ENCODE measurements around the gene GPRC6A. TPM values are rescaled to one million over a fixed set of nuclear protein-coding genes. Genes with fewer than 3 reads are reported as not detected.
"Not testable (repeated sequence)": the region's sequence is repeated elsewhere in the genome, so short reads cannot be mapped to it uniquely, and the experiment has no call there.

GPRC6A gene, protein sequence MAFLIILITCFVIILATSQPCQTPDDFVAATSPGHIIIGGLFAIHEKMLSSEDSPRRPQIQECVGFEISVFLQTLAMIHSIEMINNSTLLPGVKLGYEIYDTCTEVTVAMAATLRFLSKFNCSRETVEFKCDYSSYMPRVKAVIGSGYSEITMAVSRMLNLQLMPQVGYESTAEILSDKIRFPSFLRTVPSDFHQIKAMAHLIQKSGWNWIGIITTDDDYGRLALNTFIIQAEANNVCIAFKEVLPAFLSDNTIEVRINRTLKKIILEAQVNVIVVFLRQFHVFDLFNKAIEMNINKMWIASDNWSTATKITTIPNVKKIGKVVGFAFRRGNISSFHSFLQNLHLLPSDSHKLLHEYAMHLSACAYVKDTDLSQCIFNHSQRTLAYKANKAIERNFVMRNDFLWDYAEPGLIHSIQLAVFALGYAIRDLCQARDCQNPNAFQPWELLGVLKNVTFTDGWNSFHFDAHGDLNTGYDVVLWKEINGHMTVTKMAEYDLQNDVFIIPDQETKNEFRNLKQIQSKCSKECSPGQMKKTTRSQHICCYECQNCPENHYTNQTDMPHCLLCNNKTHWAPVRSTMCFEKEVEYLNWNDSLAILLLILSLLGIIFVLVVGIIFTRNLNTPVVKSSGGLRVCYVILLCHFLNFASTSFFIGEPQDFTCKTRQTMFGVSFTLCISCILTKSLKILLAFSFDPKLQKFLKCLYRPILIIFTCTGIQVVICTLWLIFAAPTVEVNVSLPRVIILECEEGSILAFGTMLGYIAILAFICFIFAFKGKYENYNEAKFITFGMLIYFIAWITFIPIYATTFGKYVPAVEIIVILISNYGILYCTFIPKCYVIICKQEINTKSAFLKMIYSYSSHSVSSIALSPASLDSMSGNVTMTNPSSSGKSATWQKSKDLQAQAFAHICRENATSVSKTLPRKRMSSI
- polyA plus RNA-seq, result not detected

DNA sequence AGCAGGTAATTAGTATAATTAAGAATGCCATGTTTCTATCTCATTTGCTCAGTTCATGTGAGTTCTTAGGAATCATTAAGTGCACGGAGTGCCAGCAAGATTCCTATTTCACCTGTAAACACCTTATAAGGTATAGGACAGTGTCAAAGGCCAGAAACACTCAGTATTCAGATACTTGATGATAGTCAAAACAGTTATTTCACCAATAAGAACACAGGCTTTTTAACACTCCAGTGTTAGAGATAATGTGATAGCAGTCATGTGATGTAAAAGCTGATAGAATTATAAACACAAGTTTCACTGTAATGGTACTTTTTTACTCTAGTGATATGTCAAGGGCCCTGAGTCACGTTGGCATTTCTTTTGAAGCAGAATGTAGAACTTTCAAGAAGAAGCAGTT is at the start of gene GPRC6A:
Gene GPRC6A (minus strand): TSS at position 101 of the 400 bp plus-strand sequence. CDS start 70 bp downstream, at position 31.
- Mint-ChIP-seq H3K27me3 (no peaks in the 10 kb centered on the region), H3K4me3 (no peak within 1 kb of the TSS), H3K27ac (no peak within 1 kb of the TSS), H3K36me3 (no peaks in the 10 kb centered on the region), H3K4me1 (no peaks in the 10 kb centered on the region), H3K9me3 (peaks cover under 1 to 2% (median under 1%) of the 10 kb centered on the region in 3 donors)

DNA sequence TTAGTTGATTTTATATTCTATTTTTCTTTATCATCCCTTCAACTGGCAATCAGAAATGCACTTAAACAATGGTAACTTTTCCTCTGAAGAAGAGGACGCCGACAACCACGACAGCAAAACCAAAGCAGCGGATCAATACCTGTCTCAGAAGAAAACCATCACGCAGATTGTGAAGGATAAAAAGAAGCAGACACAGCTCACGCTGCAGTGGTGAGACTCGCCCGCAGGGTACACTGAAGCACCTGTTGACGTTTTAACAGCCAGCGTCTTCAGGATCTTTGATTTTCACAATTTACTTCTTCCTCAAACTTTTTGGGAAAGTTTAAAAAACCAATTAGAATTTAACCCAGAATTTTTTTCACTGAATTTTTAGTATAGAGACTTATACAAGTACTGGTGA is 48.9 kb upstream of the GPRC6A start:
- H3K9me3 Mint-ChIP-seq, result peaks cover 3 to 4% (median 3%) of the 10 kb centered on the region in 3 donors
- H3K36me3 Mint-ChIP-seq, result no peaks in the 10 kb centered on the region
- peaks cover 29% of the 10 kb centered on the region for H3K27me3 Mint-ChIP-seq
- H3K4me1 Mint-ChIP-seq, result peaks cover 8 to 13% (median 10%) of the 10 kb centered on the region in 3 donors
- no peak overlapping the region for H3K27ac Mint-ChIP-seq
- peak overlapping the region in 2 of 4 donors; percentile 21 to 51 for H3K4me3 Mint-ChIP-seq

DNA sequence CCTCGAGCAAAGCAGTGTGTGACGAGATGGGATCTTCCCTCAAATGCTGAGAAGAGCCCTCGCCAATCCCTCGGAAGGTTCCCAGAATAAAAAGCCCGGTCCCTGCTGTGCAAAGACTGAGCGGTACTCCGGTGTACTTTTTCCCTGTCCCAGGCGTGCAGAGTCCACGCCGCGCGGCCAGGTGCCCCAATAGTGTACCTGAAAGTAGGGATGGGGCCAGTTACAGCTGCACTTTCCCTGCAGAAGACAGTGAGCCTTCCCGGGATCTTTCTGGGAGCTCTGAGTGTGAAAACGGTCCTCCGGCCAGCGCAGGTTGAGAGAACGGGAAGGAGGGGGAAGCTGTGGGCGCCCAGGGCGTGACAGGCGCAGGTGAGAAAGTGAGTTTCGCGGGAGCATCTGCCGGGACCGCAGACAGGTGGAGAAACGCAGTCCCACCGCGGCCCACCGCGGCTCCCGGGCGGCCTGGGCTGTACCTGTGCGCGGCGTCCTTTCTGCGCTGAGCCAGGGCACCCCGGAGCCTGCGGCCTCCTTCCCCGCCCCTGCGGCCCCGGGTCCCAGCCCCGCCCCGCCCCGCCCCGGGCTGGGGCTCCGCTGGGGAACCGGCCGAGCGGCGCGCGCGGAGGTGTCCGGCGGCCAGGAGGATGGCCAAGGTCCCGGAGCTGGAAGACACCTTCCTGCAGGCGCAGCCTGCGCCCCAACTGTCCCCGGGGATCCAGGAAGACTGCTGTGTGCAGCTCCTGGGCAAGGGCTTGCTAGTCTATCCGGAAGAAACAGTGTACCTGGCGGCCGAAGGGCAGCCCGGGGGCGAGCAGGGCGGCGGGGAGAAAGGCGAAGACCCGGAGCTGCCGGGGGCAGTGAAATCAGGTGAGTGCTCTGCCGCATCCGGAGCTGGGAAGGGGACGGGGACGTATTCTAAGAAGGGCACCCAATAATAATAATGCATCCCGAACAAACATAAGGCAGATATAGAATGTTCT is 48.0 kb upstream of the GPRC6A start, which contains the start of gene RFX6:
Gene RFX6 (plus strand): TSS at position 608 of the 977 bp plus-strand sequence. CDS start 34 bp downstream, at position 642.
- no peak within 1 kb of the TSS for H3K27ac Mint-ChIP-seq
- peaks cover 3 to 5% (median 3%) of the 10 kb centered on the region in 3 donors for H3K9me3 Mint-ChIP-seq
- H3K27me3 Mint-ChIP-seq, result peaks cover 29% of the 10 kb centered on the region
- H3K36me3 Mint-ChIP-seq, result no peaks in the 10 kb centered on the region
- H3K4me1 Mint-ChIP-seq, result peaks cover 8 to 13% (median 10%) of the 10 kb centered on the region in 3 donors
- peak within 1 kb of the TSS in 3 of 4 donors; percentile 21 to 83 (median 81) for H3K4me3 Mint-ChIP-seq

DNA sequence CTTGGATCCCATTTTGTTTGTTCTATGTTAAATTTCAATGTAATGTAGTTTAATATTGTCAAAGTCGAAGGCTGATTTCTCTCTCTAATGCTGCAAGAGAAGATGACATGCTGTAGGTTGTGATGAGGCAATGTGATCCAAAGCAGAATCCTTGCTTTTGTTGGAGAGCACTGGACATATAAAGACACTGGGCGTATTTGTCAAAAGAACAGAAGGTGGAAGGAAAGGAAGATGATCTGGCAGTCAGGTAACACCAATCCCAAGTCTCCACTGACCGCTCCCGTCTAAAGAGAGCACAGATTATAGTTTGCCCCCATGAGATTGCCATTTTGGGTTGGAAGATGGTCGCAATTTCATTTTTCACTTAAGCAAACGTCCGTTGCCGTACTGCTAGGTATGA is 47.2 kb upstream of the GPRC6A start:
- Mint-ChIP-seq H3K4me1 (peaks cover 8 to 13% (median 10%) of the 10 kb centered on the region in 3 donors), H3K27ac (no peak overlapping the region), H3K36me3 (no peaks in the 10 kb centered on the region), H3K27me3 (peaks cover 29% of the 10 kb centered on the region), H3K9me3 (peaks cover 3 to 5% (median 5%) of the 10 kb centered on the region in 3 donors), H3K4me3 (peak overlapping the region in 2 of 4 donors; percentile 19 to 83)

DNA sequence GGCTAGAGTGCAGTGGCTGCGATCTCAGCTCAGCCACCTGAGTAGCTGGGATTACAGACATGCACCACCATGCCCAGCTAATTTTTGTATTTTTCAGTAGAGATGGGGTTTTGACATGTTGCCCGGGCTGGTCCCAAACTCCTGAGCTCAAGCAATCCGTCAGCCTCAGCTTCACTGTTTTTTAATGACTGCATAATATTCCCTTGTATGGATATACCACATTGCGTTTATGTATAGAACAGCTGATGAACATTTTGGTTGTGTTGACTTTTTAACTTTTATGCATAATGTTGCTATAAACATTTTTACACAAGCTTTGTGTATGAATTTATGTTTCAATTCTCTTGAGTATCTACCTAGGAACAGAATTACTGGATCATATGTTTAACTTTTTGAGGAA is 43.9 kb upstream of the GPRC6A start:
- Mint-ChIP-seq H3K36me3 (peaks cover 2% of the 10 kb centered on the region), H3K9me3 (peaks cover 7 to 10% (median 10%) of the 10 kb centered on the region in 3 donors), H3K27ac (no peak overlapping the region), H3K27me3 (peaks cover 28% of the 10 kb centered on the region), H3K4me3 (no peak overlapping the region), H3K4me1 (peaks cover 8 to 13% (median 8%) of the 10 kb centered on the region in 3 donors)

DNA sequence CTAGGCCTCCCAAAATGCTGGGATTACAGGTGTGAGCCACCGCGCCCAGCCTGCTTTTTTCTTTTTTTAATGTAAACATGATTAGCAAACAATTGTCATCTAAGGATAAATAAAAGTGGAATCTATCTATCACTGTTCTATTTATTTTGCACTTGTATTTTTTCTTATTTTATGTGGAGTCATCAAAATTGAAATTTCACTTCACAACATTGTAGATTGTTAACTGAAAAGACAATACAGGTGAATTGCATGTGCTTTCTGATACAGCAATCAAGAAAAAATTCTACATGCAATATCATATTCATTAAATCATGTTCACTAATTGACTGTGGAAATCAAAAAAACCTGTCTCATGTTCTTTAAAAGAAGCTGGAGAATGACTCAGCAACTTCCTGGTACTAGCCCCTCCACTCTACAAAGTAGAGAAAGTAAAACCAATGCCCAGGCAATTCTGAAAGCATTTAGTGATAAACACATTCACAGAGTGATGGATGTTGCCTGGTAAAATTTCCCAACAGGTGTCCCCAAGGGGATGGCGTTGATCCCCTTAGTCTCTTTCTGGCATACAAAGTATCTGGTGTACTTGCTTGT is 37.5 kb upstream of the GPRC6A start:
- Mint-ChIP-seq H3K36me3 (peaks cover 4% of the 10 kb centered on the region), H3K4me3 (no peak overlapping the region), H3K4me1 (no peaks in the 10 kb centered on the region), H3K9me3 (peaks cover 2 to 7% (median 5%) of the 10 kb centered on the region in 3 donors), H3K27ac (no peak overlapping the region), H3K27me3 (peaks cover 2% of the 10 kb centered on the region)

DNA sequence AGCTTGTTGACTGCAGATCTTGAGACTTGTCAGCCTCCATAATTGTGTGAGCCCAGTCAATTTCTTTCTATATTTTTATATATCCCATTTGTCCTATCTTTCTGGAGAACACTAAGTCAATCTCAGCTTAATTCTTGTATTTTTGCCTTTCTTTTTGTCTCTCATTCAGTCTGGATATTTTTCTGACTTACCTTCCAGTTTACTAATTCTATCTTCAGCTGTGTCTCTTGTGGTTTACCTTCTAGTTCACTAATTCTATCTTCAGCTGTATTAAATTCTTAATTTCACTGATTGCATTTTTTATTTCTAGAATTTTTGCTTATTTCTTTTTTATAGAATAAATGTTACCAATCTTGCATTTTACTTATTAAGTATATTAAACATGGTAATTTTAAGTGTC is 30.4 kb upstream of the GPRC6A start:
- Mint-ChIP-seq H3K27me3 (no peaks in the 10 kb centered on the region), H3K4me1 (no peaks in the 10 kb centered on the region), H3K4me3 (no peak overlapping the region), H3K9me3 (peaks cover 7 to 21% (median 16%) of the 10 kb centered on the region in 3 donors), H3K36me3 (no peaks in the 10 kb centered on the region), H3K27ac (no peak overlapping the region)

DNA sequence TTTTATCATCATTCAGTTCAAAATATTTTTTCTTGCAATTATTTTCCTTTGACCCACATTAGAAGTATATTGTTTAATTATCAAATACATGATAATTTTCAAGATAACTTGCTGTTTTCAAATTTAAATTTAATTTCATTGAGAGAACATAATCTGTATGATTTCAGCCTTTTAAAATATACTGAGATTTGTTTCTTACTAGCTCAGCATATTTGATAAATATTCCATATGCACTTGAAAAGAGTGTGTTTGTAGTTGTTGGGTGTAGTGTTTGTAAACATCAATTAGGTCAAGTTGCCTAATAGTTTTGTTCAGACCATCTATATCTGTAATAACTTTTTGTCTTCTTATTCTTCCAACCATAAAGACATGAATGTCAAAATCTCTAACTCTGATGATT is 29.2 kb upstream of the GPRC6A start:
- no peaks in the 10 kb centered on the region for H3K27me3 Mint-ChIP-seq
- no peak overlapping the region for H3K4me3 Mint-ChIP-seq
- H3K9me3 Mint-ChIP-seq, result peaks cover 7 to 21% (median 18%) of the 10 kb centered on the region in 3 donors
- H3K27ac Mint-ChIP-seq, result no peak overlapping the region
- no peaks in the 10 kb centered on the region for H3K36me3 Mint-ChIP-seq
- no peaks in the 10 kb centered on the region for H3K4me1 Mint-ChIP-seq

DNA sequence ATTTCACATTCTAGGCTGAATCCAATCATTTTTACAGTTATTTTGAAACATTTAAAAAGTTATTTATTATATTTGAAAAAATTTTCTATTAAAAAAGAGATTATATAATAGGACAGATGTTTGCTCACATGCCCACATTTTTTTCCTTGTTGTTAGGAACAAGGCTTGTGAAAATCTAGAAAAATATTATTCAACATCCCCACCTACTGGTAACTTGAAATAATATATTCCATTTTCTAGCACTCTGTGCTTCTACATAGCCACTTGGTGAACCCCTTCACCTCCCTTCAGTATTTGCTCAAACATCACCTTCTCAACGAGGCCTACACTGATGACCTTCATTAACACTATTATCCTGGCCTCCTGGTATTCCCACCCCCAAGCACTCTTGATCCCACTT is 18.3 kb upstream of the GPRC6A start:
- H3K36me3 Mint-ChIP-seq, result no peaks in the 10 kb centered on the region
- H3K9me3 Mint-ChIP-seq, result peaks cover 0 to 4% (median 0%) of the 10 kb centered on the region in 3 donors
- no peak overlapping the region for H3K4me3 Mint-ChIP-seq
- peaks cover 6% of the 10 kb centered on the region for H3K27me3 Mint-ChIP-seq
- no peaks in the 10 kb centered on the region for H3K4me1 Mint-ChIP-seq
- no peak overlapping the region for H3K27ac Mint-ChIP-seq

DNA sequence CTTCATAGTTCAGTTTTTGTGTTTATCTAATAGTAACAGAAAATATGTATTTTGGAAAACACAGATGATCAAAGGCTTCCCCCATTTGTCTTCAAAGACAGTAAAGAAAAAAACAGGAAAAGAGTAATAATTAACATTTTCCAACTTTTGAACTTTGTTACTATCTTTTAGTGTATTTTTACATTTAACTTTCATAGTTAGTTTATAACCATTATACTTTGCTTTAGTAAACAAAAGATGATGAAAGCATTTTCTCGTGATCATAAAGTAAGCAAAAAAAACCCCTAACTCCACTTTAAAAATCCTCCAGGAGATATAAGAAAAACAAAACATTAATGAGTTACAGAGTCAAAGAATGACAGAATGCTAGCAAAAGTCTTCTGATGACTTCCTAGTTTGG is 13.6 kb upstream of the GPRC6A start:
- no peak overlapping the region for H3K27ac Mint-ChIP-seq
- no peaks in the 10 kb centered on the region for H3K9me3 Mint-ChIP-seq
- no peak overlapping the region for H3K4me3 Mint-ChIP-seq
- H3K27me3 Mint-ChIP-seq, result peaks cover 1% of the 10 kb centered on the region
- no peaks in the 10 kb centered on the region for H3K4me1 Mint-ChIP-seq
- H3K36me3 Mint-ChIP-seq, result no peaks in the 10 kb centered on the region

DNA sequence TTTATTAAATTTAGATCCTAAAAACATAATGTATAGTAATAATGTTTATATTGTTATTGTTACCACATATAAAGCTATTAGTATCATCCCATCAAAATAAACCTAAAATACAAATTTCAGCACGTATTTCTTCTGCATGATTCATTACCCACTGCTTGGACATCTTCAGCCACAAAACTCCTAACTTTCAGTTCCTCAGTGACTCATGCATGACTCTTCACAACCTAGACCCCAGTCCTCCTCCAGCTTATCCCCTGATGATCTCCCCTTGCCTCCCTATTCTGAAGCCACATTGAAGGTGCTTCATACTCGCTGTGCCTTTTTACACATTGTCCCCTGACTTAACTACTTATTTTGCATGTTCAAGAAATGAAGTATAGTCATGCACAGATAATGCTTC is 11.2 kb upstream of the GPRC6A start:
- Mint-ChIP-seq H3K27me3 (peaks cover 1% of the 10 kb centered on the region), H3K9me3 (no peaks in the 10 kb centered on the region), H3K27ac (no peak overlapping the region), H3K36me3 (no peaks in the 10 kb centered on the region), H3K4me1 (no peaks in the 10 kb centered on the region), H3K4me3 (no peak overlapping the region)

DNA sequence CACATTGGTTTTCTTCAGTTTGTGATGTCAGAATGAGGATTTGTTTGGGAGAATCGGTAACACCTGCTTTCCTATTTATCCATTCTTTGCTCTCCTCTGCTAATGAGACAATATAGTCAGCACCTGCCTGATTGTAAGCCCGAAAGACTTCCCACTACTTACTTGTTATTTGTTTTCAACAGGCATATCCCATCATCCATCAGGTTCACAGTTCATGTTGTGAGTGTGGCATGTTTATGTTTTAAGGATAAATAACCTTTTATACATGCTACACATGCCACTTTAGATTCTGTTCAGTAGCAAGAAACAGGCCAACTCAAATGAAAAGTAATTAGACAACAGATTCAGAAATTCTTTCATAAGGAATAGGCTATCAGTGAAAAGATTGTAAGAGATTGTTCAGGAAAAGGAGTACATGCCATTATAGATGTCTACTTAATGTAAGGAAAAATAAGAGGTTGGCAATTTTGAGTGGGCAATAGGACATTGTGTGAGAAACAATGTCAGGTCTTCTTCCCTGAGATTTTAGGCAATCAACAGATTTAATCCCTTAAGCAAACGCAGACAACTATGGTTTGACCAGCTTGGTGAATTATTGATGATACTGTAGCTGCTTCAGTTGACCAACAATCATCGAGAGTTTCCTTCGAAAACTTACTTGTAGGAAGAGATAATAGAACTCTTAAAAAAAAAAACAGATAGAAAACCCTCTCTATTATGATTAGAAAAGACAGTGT is 7.9 kb upstream of the GPRC6A start:
- Mint-ChIP-seq H3K36me3 (no peaks in the 10 kb centered on the region), H3K4me1 (no peaks in the 10 kb centered on the region), H3K27me3 (peaks cover 1% of the 10 kb centered on the region), H3K27ac (no peak overlapping the region), H3K4me3 (no peak overlapping the region), H3K9me3 (peaks cover 0 to 2% (median 0%) of the 10 kb centered on the region in 3 donors)

DNA sequence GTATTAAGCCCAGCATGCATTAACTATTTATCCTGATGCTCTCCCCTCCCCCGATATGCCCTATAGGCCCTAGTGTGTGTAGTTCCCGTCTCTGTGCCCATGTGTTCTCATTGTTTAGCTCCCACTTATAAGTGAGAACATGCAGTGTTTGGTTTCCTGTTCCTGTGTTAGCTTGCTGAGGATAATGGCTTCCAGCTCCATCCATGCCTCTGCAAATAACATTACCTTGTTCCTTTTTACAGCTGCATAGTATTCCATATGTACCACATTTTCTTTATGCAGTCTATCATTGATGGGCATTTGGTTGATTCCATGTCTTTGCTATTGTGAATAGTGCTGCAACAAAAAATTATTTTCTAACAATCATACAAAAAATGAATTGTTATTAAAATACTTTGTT is 5.6 kb upstream of the GPRC6A start:
- H3K36me3 Mint-ChIP-seq, H3K27me3 Mint-ChIP-seq, H3K4me1 Mint-ChIP-seq, H3K27ac Mint-ChIP-seq, H3K4me3 Mint-ChIP-seq, H3K9me3 Mint-ChIP-seq: not testable (repeated sequence)
